ENCODE measurements around the gene THRB. TPM values are rescaled to one million over a fixed set of nuclear protein-coding genes. Genes with fewer than 3 reads are reported as not detected.

THRB gene
- total RNA-seq, 3 donors from 2014 or later, result not detected

DNA sequence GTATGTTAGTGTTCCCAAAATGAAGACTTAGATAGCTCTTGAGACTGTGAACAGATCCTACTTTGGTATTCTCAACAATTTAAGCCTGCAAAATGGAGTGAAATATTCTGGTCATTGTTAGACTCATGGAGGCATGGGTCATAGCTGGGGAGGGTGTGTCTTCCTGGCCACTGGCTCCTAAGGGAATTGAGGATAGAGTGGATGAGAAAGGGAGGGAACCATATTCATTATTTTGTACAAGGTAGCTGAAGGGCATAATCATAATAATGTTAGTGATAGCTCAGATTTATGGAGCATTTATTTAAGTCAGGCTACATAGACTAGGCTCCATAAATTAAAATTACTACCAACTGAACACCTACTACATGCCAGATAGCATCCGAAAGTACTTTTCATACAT lies 295.9 kb downstream of the THRB start:
- Mint-ChIP-seq H3K4me1 (ENCODE audit: low read depth) (no peaks in the 10 kb centered on the region), H3K4me3 (no peak overlapping the region), H3K9me3 (no peaks in the 10 kb centered on the region), H3K27me3 (ENCODE audit: low read depth) (peaks cover 7% of the 10 kb centered on the region), H3K36me3 (ENCODE audit: insufficient read depth) (no peaks in the 10 kb centered on the region)
- DNase-seq (no peak), ATAC-seq (no peak)

- no peak for ATAC-seq
- no peak overlapping the region for H3K4me3 Mint-ChIP-seq
- peaks cover 7% of the 10 kb centered on the region for H3K27me3 Mint-ChIP-seq (ENCODE audit: low read depth)
- H3K4me1 Mint-ChIP-seq (ENCODE audit: low read depth), result no peaks in the 10 kb centered on the region
- no peak for DNase-seq
- no peaks in the 10 kb centered on the region for H3K36me3 Mint-ChIP-seq (ENCODE audit: insufficient read depth)
- no peaks in the 10 kb centered on the region for H3K9me3 Mint-ChIP-seq
These were observed 296.8 kb downstream of the THRB start for GRCh38 chr3:24197809-24198208.

DNA sequence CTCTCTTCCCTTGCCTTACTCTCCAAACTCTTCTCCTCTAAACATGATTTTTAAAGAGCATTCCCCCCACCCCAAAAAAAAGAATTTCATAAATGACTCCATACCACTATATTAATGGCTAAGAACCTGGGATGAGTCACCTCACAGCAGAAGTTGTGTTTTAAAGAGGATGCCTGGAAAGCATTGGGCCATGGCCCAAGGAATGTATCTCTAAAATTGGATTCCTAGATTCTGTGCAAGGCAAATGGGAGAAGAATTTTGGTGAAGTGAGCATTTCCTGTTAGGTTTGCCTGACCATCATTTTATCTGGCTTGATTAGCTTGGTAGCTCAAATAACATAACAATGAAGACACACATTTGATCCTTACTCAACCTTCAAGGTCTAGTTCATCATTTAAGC lies 298.1 kb downstream of the THRB start:
- Mint-ChIP-seq H3K4me1 (ENCODE audit: low read depth) (no peaks in the 10 kb centered on the region), H3K27me3 (ENCODE audit: low read depth) (peaks cover 6% of the 10 kb centered on the region), H3K9me3 (no peaks in the 10 kb centered on the region), H3K36me3 (ENCODE audit: insufficient read depth) (no peaks in the 10 kb centered on the region), H3K4me3 (no peak overlapping the region)
- ATAC-seq (no peak), DNase-seq (no peak)

GRCh38 chr3:24195504-24196230 lies 299.0 kb downstream of the THRB start:
- DNase-seq, result no peak
- Mint-ChIP-seq H3K4me3 (no peak overlapping the region), H3K9me3 (no peaks in the 10 kb centered on the region), H3K4me1 (ENCODE audit: low read depth) (no peaks in the 10 kb centered on the region), H3K27me3 (ENCODE audit: low read depth) (peaks cover 2% of the 10 kb centered on the region), H3K36me3 (ENCODE audit: insufficient read depth) (no peaks in the 10 kb centered on the region)
- no peak for ATAC-seq

DNA sequence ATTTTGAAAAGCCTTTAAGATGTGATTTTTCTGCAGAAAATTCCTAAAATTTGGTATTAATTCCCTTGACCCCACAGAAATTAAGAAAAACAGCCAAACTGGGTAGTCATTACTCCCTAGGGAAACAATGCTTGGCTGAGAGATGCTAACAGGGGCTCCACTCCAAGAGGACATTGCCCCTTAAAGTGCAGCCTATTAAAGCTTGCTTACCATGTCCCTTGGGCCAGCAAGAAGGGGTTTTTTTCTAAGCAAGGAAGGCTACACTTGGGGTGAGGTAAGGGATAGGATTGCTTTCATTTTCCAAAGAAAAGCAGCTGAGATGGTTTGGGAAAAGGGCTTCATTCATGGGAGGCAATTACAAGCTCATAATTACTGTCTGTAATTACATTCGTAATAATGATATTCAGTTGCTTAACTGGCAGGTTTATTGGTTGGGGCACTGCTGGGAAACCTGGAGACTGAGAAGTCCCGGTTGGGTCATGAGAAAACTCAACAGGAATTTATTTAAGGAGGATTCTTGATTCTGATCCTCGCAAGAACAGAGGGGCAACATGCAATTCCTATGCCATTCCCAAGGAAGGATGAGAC lies 302.1 kb downstream of the THRB start:
- H3K4me3 Mint-ChIP-seq, result no peak overlapping the region
- DNase-seq, result no peak
- H3K9me3 Mint-ChIP-seq, result no peaks in the 10 kb centered on the region
- H3K27me3 Mint-ChIP-seq (ENCODE audit: low read depth), result peaks cover 2% of the 10 kb centered on the region
- no peaks in the 10 kb centered on the region for H3K4me1 Mint-ChIP-seq (ENCODE audit: low read depth)
- no peak for ATAC-seq
- no peaks in the 10 kb centered on the region for H3K36me3 Mint-ChIP-seq (ENCODE audit: insufficient read depth)

- no peaks in the 10 kb centered on the region for H3K36me3 Mint-ChIP-seq (ENCODE audit: insufficient read depth)
- no peak overlapping the region for H3K4me3 Mint-ChIP-seq
- peaks cover 2% of the 10 kb centered on the region for H3K27me3 Mint-ChIP-seq (ENCODE audit: low read depth)
- no peaks in the 10 kb centered on the region for H3K4me1 Mint-ChIP-seq (ENCODE audit: low read depth)
- no peaks in the 10 kb centered on the region for H3K9me3 Mint-ChIP-seq
- ATAC-seq (no peak), DNase-seq (no peak)
These were observed 302.7 kb downstream of the THRB start for GRCh38 chr3:24191801-24192403.

DNA sequence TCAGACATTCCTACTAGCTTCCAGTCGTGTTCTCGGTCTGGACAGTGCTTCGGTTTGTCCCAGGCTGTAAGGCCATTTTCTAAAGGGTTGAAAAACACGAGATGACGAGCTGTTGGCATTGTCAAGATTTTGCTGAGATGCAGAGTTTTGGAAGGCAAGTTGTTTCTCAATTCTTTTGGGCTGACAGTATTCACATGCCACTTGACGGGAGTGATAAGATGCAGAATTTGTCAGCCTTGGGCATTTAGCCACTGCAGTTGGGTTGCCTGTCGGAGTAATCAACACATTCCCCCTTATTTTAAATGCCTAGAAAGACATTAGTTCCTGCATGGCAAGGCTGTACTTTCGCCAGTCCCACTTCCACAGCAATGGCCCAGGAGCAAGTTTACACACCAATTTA lies 304.4 kb downstream of the THRB start:
- Mint-ChIP-seq H3K36me3 (ENCODE audit: insufficient read depth) (no peaks in the 10 kb centered on the region), H3K9me3 (no peaks in the 10 kb centered on the region), H3K27me3 (ENCODE audit: low read depth) (peaks cover 2% of the 10 kb centered on the region), H3K4me1 (ENCODE audit: low read depth) (no peaks in the 10 kb centered on the region), H3K4me3 (no peak overlapping the region)
- no peak for DNase-seq
- ATAC-seq, result no peak

DNA sequence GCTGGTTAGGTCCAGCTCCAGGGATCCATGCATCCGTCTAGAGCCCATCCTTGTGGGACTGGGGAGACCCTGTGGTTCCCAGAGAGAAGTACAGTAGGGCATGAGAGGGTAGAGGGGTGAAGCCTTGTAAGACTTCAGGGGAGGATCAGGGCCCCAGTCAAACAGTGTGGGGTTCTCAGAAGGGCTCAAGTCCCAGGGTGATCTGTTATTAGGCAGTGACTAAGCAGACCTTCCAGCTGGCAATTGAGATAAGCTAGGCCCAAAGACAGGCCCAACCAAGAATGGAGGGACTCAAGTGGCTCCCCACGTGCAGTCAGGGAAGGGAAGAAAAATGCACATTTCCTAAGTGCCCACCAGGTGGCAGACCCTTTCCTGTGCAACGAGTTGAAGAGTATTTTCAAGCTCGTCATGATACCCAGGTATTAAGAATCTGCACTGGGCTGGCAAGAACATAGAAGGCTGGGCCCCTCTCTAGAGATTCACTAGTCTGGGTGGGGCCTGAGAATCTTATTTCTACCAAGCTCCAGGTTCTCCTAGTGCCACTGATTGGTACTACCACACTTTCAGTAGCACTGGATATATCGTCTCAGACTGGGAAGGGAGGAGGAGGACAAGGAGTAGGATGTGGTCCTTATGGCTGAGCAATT lies 308.8 kb downstream of the THRB start:
- DNase-seq (no peak), ATAC-seq (peak in 1 of 2 donors; percentile 60)
- Mint-ChIP-seq H3K27me3 (ENCODE audit: low read depth) (no peaks in the 10 kb centered on the region), H3K4me1 (ENCODE audit: low read depth) (no peaks in the 10 kb centered on the region), H3K4me3 (no peak overlapping the region), H3K9me3 (no peaks in the 10 kb centered on the region), H3K36me3 (ENCODE audit: insufficient read depth) (no peaks in the 10 kb centered on the region)

- DNase-seq, result no peak
- Mint-ChIP-seq H3K36me3 (ENCODE audit: insufficient read depth) (no peaks in the 10 kb centered on the region), H3K27me3 (ENCODE audit: low read depth) (no peaks in the 10 kb centered on the region), H3K4me1 (ENCODE audit: low read depth) (no peaks in the 10 kb centered on the region), H3K4me3 (no peak overlapping the region), H3K9me3 (no peaks in the 10 kb centered on the region)
- no peak for ATAC-seq
These were observed 310.0 kb downstream of the THRB start for GRCh38 chr3:24184528-24185176.

- Mint-ChIP-seq H3K4me1 (ENCODE audit: low read depth) (no peaks in the 10 kb centered on the region), H3K27me3 (ENCODE audit: low read depth) (no peaks in the 10 kb centered on the region), H3K36me3 (ENCODE audit: insufficient read depth) (no peaks in the 10 kb centered on the region), H3K4me3 (no peak overlapping the region), H3K9me3 (no peaks in the 10 kb centered on the region)
- DNase-seq, result no peak
- ATAC-seq, result no peak
These were observed 311.9 kb downstream of the THRB start for GRCh38 chr3:24182756-24183155.

- no peaks in the 10 kb centered on the region for H3K36me3 Mint-ChIP-seq (ENCODE audit: insufficient read depth)
- no peak for ATAC-seq
- no peaks in the 10 kb centered on the region for H3K27me3 Mint-ChIP-seq (ENCODE audit: low read depth)
- no peak overlapping the region for H3K4me3 Mint-ChIP-seq
- no peaks in the 10 kb centered on the region for H3K4me1 Mint-ChIP-seq (ENCODE audit: low read depth)
- H3K9me3 Mint-ChIP-seq, result no peaks in the 10 kb centered on the region
- no peak for DNase-seq
These were observed 313.4 kb downstream of the THRB start for GRCh38 chr3:24181256-24181655.

- Mint-ChIP-seq H3K4me1 (ENCODE audit: low read depth) (no peaks in the 10 kb centered on the region), H3K27me3 (ENCODE audit: low read depth) (no peaks in the 10 kb centered on the region), H3K9me3 (no peaks in the 10 kb centered on the region), H3K36me3 (ENCODE audit: insufficient read depth) (no peaks in the 10 kb centered on the region), H3K4me3 (no peak overlapping the region)
- ATAC-seq (no peak), DNase-seq (no peak)
These were observed 314.0 kb downstream of the THRB start for GRCh38 chr3:24180616-24181015.

DNA sequence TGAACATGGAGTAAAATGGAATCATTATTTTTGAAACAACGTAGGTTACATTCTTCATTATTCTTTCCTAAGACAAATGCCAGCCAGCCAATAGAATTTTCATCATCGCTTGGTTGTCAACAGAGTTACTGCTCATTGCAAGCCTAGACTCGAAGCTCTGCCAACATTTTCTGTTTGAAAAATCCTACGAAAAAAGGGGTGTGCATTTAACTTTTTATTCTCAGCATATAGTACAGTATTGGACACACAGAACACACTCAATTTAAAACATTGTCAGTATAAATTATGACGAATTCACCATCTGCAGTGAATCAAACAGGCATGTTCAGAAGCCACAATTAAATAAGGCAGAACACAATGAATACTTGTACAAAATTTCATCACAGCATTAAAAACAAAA lies 317.4 kb downstream of the THRB start:
- no peaks in the 10 kb centered on the region for H3K9me3 Mint-ChIP-seq
- no peaks in the 10 kb centered on the region for H3K36me3 Mint-ChIP-seq (ENCODE audit: insufficient read depth)
- H3K4me1 Mint-ChIP-seq (ENCODE audit: low read depth), result no peaks in the 10 kb centered on the region
- H3K4me3 Mint-ChIP-seq, result no peak overlapping the region
- DNase-seq, result no peak
- H3K27me3 Mint-ChIP-seq (ENCODE audit: low read depth), result no peaks in the 10 kb centered on the region
- no peak for ATAC-seq

DNA sequence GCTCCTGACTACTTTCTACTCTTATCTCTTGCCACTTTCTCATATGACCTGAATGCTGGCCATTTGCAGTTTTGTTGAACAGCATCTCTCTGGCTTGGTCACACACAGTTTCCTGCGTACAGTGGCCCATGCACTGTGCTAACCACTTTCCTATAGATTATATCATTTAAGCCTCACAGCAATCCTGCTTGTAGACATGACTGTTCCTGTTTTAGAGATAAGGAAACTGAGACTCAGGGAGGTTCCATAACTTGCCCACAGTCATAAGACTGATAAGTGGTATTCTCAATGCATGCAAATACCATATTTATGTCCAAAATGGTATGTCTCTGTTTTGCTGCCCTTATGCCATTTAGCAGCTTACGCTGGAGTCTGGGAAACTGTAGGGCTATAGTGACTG lies 320.0 kb downstream of the THRB start:
- no peaks in the 10 kb centered on the region for H3K4me1 Mint-ChIP-seq (ENCODE audit: low read depth)
- H3K27me3 Mint-ChIP-seq (ENCODE audit: low read depth), result no peaks in the 10 kb centered on the region
- H3K4me3 Mint-ChIP-seq, result no peak overlapping the region
- no peaks in the 10 kb centered on the region for H3K36me3 Mint-ChIP-seq (ENCODE audit: insufficient read depth)
- no peak for ATAC-seq
- no peak for DNase-seq
- no peaks in the 10 kb centered on the region for H3K9me3 Mint-ChIP-seq

Measured in activated T-cell treated with anti-CD3 and anti-CD28 coated beads, Interleukin-2, amount 50 U/mL, for 4 hours (primary cell).